Measurements from ENCODE around the gene UQCRH. TPM values are rescaled to one million over a fixed set of nuclear protein-coding genes. Genes with fewer than 3 reads are reported as not detected.
"Not testable (repeated sequence)": the region's sequence is repeated elsewhere in the genome, so short reads cannot be mapped to it uniquely, and the experiment has no call there.

UQCRH gene
- total RNA-seq, 6 donors from 2014 or later, result 59.7 to 193 (median 126) TPM

DNA sequence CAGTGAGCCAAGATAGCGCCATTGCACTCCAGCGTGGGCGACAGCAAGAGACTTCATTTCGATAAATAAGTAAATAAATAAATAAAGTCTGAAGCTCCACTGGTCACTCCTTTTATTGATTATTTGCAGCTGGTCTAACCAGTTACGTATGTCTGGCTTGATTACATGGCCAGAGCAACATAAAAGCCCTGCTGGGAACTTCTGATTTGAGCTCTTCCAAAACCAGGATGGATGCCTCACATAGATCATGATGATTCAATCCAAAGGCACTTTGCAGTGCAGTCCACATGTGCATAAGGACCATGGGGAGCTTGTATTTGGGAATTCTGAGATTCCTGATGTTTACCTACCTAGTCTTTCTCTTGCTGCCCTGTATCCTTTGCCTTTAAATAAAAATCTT, 61.1 kb downstream of the UQCRH start:
- Histone ChIP-seq H3K9me3 (no peaks in the 10 kb centered on the region), H3K36me3 (peaks cover 15 to 94% (median 52%) of the 10 kb centered on the region in 4 donors), H3K27me3 (no peaks in the 10 kb centered on the region), H3K4me3 (no peak overlapping the region), H3K4me1 (no peaks in the 10 kb centered on the region), H3K27ac (no peak overlapping the region)
- WGBS, 2 donors, result 79 to 97% methylated on average over 5 of the region's 5 CpGs
- ATAC-seq (ENCODE audit: low FRiP score in 2 of 2), result no peak
- no peak for DNase-seq
- TF ChIP-seq EP300 (IDR thresholded peaks at IDR 0.05) (no peak), POLR2A (IDR thresholded peaks at IDR 0.05) (no peak), POLR2AphosphoS5 (IDR thresholded peaks at IDR 0.05) (no peak)
- TF ChIP-seq, protein P1, sequence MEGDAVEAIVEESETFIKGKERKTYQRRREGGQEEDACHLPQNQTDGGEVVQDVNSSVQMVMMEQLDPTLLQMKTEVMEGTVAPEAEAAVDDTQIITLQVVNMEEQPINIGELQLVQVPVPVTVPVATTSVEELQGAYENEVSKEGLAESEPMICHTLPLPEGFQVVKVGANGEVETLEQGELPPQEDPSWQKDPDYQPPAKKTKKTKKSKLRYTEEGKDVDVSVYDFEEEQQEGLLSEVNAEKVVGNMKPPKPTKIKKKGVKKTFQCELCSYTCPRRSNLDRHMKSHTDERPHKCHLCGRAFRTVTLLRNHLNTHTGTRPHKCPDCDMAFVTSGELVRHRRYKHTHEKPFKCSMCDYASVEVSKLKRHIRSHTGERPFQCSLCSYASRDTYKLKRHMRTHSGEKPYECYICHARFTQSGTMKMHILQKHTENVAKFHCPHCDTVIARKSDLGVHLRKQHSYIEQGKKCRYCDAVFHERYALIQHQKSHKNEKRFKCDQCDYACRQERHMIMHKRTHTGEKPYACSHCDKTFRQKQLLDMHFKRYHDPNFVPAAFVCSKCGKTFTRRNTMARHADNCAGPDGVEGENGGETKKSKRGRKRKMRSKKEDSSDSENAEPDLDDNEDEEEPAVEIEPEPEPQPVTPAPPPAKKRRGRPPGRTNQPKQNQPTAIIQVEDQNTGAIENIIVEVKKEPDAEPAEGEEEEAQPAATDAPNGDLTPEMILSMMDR (IDR thresholded peaks at IDR 0.05), result no peak

DNA sequence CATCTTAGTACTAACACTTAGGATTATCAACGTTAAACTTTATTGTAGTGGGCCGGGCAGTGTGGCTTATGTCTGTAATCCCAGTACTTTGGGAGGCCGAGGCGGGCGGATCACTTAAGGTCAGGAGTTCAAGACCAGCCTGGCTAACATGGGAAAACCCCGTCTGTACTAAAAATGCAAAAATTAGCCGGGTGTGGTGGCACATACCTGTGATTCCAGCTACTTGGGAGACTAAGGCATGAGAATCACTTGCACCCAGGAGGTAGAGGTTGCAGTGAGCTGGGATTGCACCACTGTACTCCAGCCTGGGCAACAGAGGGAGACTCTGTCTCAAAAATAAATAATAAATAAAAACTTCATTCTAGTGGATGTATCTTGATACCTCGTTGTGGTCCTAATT, 62.3 kb downstream of the UQCRH start:
- H3K36me3 ChIP-seq, result peaks cover 15 to 84% (median 46%) of the 10 kb centered on the region in 4 donors

More for the DNA sequence above, 62.3 kb downstream of the UQCRH start:
- ATAC-seq (ENCODE audit: low FRiP score in 2 of 2); H3K27ac ChIP-seq; H3K9me3 ChIP-seq; H3K4me1 ChIP-seq; H3K27me3 ChIP-seq; H3K4me3 ChIP-seq; DNase-seq: not testable (repeated sequence)
- WGBS, 2 donors, result 95 to 96% methylated on average over 8 of the region's 8 CpGs

Other genes starting within 250 kb of the UQCRH start
- 10 to 100 TPM; 11.2 to 43.7 (median 33.0) TPM for gene PIK3R3, start 171.1 kb upstream of the UQCRH start, total RNA-seq
- gene TSPAN1, start 128.6 kb upstream of the UQCRH start, total RNA-seq, result 100 to 1,000 TPM in 1 of 6 donors, 10 to 100 TPM in 5; 12.2 to 109 (median 31.2) TPM
- not detected for gene P3R3URF, start 127.2 kb upstream of the UQCRH start, total RNA-seq
- gene POMGNT1, start 105.3 kb upstream of the UQCRH start, total RNA-seq, result 10 to 100 TPM; 37.7 to 66.7 (median 47.5) TPM
- gene LURAP1, start 100.4 kb upstream of the UQCRH start, total RNA-seq, result 1 to 10 TPM in 5 of 6 donors, under 1 TPM in 1; 0.61 to 5.2 (median 2.8) TPM
- gene RAD54L, start 55.9 kb upstream of the UQCRH start, total RNA-seq, result 1 to 10 TPM in 3 of 6 donors, under 1 TPM in 1, not detected in 2; 0.78 to 2.4 (median 1.6) TPM
- gene LRRC41, start 82 bp upstream of the UQCRH start, total RNA-seq, result 10 to 100 TPM; 49.7 to 97.4 (median 52.8) TPM
- 10 to 100 TPM; 25.1 to 28.4 (median 26.7) TPM for gene NSUN4, start 37.1 kb downstream of the UQCRH start, total RNA-seq
- 10 to 100 TPM; 34.1 to 67.1 (median 46.8) TPM for gene FAAH, start 90.6 kb downstream of the UQCRH start, total RNA-seq
- not detected for gene DMBX1, start 186.1 kb downstream of the UQCRH start, total RNA-seq
- not detected for gene KNCN, start 247.9 kb downstream of the UQCRH start, total RNA-seq